ENCODE data around the gene KL.

Gene KL

DNA sequence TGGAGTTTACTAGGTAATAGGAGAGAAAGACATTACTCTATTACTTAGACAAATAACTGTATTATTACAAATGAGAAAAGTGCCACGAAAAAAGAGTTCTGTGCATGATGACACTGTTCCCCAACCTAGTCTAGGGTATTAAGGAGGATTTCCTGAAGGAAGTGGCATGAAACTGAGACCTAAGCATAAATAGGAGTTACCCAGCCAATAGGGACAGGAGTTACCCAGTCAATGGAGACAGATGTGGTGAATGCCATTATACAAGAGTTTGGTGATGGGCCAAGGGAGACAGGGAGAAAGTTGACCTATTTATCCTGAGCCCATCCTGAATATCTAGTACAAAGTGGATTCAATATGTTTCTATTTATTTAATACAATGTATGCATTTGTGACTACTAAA lies 65.4 kb downstream of the KL start:
- DNase-seq (ENCODE audit: low read depth) = no peak

DNA sequence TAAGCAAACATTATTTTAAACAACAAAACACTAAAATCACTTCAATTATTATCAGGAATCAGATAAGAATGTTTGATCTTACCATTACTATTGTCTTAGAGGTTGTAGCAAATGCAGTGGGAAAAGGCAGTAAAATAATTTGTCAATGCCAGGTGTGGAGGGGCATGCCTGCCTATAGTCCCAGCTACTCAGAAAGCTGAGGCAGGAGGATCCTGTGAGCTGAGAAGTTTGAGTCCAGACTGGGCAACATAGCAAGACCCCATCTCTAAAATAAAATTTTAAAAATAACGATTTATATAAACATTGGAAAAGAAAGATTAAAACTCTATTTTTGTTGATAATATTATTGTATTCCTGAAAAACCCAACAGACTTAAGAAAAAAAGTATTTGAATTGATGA lies 66.8 kb downstream of the KL start:
- no peak for DNase-seq (ENCODE audit: low read depth)

DNA sequence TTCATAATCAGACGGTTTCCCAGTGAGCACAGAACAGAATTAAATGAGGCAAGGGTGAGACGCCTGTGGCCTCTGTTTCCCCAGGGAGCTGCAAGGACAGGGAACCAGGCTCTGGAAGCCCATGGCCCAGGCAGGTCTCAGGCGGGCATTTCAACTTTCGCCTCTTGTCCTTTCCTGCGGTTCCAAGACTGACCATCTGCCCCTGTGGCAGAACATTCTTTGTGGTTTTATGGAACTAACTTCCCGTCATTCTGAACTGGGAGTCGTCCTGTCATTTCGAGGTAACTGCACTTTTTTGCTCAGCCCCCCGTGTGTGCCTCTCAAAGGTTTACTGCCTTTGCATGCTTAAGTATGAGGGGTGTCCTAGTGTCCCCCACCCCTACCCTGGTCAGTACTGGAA lies 70.9 kb downstream of the KL start:
- no peak for DNase-seq (ENCODE audit: low read depth)

DNA sequence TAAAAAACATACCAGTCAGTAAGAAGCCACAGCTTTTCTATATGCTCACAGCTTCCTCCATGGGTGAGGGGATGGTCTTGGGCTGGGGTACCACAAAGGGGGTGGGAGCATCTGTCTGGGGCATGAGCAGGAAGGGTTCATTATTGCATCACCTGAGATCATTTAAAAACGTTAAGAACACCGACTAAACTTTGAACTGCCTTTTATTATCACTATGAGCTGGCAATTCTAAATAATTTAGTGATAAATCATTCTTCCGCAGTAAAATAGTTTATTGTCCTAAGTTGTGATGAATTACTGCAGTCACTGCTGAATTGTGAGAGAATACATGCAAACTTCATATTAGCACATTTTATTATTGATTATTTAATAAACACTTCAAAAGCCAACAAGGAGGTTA lies 71.6 kb downstream of the KL start:
- DNase-seq (ENCODE audit: low read depth) = no peak

DNA sequence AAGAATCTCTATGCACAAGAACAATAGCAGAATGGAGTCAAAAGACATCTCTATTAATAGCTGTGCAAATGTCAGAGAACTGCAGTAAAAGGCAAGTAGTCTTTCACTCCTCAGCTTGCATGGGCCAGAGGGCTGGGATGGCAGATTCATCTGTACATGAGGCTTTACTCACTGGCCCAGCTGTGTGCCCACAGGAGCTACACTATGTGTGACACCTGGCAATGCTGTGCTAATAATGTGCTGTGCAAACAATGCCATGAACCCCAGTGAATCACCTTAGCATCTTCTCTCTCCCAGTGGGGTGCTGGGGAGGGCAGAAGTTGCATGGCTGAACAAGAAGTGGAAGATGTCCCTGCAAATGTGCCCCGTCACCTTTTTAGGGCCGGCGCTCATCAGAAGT lies 73.1 kb downstream of the KL start:
- DNase-seq (ENCODE audit: low read depth) = no peak

DNA sequence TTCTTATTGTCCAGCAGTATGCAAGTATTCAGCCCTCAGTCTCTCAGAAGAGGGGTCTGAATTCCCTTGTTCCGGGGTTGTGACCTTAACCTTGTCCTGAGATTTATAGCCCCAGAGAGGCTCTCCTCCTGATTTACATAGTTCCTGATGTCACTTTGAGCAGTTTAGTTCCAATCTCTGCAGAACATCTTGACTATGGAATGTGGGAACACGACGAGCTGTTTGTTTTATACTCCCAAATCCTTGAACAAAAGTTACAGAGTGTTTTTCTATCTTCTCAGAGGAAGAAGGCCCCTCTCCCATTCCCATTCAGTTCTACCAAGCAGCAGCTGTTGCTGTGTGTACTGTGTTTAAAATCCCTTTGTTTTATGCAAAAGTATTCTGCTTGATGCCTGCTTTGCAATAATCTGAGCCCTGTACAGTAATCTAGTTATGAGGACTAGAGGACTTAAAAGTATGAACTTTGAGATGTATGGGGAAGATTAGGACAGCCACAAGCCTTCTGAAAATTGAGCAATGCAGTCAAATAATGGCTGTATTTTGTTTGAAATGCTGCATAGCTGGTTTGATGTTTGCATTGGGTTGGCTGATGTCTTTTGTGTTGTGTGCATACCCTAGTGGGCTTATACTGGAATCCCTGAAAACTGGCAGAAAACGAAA lies 74.7 kb downstream of the KL start:
- no peak for DNase-seq (ENCODE audit: low read depth)

DNA sequence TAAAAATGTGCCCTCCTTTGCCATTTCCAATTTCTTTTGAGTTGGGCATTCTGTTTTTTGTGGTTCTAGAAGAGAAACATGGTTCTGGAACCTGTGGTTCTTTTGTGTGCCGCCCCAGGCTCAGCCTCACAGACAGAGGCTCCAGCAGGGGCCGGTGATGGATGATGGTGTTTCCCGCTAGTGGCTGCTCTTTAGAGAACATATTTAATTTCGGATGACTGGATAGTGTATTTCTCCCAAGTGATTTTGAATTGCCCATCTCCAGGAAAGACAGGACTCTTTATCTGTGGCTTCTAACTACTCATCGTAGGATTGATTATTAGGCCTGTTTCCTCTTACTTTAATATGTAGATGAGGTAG lies 75.2 kb downstream of the KL start:
- no peak for DNase-seq (ENCODE audit: low read depth)

DNA sequence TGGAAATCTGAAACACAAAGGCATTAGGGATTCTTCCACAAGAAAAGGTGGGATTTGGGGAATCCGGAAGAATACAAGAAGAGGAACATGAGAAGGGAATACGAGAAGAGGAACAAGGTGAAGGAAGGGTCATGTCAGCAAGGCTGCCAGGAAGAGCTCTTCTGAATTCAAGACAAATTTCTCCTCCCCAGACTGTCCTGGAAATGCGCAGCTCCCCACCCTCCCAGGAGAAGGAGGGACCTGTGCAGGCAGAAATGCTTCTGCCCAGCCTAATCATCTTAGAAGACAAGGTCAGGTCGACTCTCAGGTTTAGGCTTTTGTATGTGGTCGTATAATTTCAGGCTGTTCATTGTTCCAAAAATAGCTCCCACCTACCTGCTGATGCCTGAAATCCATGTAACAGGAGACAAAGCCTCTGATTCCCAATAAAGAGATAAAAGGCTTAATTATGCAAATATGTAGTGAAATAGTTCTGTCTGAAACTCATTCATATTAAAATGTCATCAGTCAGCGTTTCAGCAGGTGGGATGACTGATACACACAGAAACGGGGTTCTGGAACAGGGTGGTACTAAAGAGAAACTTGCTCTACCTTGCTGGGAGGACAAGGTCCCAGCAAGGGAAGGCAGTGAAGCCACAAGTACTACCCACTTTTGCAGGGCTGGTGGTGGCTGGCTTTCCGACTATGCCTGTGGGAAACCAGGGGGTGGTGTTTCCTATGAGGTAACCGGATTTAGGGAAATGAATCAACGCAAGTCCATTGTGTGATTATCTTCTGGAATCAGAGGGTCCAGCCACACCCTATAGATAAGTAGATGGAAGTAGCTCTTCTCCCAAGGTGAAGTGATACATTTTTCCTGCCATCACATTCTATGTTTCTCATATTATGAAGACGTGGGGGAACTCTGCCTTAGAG lies 76.1 kb downstream of the KL start:
- no peak for DNase-seq (ENCODE audit: low read depth)

DNA sequence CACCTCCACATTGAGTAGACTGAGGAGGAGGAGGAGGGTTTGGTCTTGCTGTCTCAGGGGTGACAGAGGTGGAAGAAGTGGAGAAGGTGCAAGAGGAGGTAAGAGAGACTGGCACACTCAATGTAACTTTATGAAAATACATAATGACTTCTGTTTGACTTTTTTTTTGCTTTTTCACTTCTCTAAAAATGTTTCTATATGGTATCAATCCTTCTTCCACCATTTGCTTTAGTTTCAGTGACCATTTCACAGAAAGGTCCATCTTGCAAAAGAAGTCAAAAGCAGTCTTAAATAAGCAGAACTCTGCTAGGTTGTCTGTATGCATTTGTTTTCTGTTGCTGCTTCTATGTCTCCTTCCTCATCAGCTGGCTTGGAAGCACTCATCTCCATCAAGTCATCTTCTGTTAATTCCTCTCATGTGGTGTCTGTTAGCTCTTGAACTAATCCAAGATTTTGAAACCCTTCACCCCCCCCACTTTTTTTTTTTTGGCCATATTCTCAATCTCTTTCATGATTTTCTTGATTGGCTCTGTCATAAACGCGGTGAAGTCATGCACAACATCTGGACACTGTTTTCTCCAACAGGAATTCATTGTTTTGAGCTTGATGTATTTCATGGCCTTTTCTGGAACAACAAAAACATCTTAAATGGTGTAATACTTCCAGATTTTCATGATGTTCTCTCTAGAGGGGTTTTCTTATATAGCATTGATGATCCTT lies 80.8 kb downstream of the KL start:
- DNase-seq (ENCODE audit: low read depth) = no peak

DNA sequence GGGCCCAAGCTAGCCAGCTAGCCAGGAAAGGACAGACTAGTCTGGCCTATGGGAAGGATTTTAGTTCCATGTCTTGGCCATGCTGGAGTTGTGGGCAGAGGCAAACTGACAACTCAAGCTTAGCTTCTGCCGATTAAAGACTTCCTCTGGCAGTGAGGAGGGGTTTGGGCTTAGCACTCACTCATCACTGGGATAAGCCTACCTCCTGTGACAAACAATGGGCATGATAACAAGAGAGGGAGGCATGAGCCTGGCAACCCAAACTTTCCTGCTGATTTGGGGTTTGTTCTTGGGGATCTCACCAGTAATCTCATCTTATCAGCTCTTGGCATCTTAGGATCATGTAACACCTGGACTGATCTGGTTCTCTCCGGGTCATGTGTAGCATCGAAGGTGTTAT lies 83.6 kb downstream of the KL start:
- DNase-seq (ENCODE audit: low read depth) = no peak

DNA sequence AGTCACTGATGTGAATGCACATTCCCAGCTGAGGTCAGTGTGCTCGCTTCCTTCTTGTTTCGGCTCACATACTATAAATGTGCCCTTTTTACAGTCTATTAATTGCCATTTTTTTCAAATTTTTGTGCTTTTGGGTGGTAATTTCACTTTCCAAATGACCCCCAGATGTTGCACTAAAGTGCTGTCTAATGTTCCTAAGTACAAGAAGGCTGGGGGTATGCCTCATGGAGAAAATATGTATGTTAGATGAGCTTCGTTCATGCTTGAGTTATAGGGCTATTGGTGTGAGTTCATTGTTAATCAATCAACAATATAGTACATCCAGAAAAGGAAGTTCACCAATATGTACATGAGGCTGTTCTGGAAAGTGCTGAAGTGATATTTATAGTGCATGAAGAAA lies 84.7 kb downstream of the KL start:
- DNase-seq (ENCODE audit: low read depth) = no peak

DNA sequence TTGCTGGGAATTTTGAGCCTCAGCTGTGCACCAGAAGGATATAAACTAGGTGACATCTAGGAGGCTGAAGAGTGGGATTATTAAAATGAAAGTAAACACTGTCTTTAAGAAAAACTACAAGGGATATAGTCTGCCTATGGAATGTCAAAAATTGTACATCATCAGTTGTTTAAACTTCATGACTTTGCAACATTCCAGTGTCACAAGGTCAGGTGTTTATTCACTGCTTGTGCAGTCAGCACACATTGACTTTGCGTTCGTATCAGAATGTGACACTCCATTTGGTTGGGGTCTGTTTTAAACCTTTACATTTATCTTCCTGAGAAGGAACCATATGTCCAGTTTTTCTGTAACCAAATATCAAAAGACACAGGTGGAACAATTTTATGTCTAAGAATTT lies 85.6 kb downstream of the KL start:
- no peak for DNase-seq (ENCODE audit: low read depth)

DNA sequence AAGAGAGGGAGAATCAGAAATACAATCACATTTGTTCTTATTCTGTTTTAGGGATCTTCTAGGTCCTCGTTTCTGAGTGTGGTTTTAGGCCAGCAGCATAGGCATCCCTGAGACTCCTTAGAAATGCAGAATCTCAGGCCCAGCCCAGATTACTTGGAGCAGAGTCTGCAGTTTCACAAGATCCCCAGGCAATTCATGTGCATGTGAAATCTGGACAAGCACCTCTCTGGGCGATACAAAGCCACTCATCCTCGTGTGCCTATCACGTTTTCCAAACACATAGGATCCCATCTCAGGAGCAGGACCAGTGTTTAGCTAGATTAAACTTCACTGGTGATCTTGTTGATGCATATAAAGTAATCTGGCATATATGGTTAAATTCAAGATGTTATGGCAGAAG lies 87.2 kb downstream of the KL start:
- DNase-seq (ENCODE audit: low read depth) = no peak

DNA sequence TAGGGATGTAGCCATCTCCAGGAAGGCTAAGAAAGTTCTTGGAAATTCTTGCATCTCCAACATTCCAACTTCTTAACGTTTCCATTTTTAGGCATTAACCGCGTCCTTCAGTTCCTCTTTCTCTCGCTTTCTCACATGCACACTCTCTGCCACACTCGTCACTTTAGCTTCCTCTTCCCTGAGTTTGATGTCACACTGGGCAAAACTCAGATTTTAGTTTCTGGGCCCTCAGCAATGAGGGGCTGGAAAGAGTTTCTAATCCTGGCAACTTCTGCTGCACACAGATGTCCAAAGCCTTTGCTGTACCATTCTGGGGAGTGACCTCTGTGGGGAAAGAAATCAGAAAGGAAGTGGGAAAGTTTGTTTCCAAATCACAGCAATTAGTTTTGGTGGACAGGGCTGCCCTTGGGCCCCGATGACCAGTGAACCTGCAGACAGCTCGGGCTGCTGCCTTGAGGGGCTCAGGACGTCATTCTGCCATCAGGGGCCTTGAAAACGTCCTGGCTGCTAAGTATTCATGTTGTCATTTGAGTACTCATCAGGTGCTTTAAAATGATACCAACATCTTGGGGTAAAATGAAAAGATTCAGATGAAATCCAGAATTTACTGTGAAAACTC lies 89.3 kb downstream of the KL start:
- no peak for DNase-seq (ENCODE audit: low read depth)

DNA sequence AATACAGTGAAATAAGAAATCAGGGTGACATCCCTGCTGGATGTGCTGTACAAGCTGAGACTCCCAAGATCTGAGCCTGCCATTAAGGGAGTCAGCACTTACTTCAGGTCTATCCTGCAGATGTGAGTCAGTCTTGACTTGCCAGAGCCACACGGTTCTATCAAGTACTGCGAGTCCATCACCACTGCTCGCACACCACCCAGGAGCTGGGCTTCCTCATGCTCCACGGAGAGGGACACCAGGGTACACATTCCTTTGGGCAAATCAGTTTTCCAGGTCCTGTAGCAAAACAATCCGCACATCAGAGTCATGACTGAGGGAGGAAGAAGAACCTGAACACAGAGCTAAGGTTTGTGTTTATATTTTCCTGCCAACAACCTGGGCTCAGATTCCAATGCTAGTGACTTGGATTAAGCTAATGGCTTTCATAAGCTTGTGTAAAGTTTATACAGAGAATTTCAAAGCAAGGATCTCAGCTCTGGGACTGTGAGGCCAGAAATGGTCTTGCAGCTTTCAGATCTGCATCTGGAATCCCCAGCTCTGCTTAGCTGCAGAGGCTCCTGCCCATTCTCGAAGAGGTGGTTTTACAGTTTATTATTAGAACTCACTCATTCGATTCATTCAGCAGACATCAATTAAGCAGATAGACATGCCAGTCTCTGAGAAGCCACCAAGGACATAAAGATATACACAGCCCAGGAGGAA lies 90.6 kb downstream of the KL start:
- DNase-seq (ENCODE audit: low read depth) = no peak

DNA sequence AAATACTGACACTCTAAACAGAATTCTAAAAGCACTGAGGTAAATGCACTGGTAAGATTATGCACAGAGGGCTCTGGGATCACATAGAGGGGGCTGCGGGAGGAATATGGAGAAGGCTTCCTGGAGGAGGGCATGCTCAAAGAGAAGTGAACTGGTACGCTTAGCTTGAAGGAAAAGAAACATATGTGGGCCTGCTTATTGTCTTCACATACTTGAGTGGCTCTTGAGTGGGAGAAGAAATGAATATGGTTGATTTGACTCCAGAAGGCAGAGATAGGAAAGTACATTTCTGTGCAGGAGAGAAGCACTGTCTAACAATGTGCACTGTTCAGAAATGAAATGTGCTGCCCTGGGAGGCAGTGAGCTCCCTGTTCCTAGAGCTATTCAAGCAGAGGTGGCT lies 91.1 kb downstream of the KL start:
- no peak for DNase-seq (ENCODE audit: low read depth)

DNA sequence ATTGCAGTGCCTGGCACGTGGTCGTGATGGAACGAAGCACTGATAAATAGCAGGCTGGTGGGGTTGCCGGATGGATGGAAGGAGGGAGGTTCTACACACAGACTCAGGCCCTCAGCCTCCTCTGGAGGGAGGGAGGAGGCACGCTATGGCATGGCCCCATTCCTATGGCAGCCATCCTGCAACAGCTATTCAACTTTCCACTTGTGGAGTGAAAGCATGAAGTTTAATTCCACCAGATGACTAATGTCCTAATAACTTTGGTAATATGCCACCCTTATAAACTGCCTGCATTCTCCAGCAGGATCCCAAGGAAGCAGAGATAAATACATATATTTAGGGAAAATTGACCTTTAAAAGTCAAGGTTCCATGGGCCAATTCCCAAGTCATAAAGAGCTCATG lies 92.4 kb downstream of the KL start:
- no peak for DNase-seq (ENCODE audit: low read depth)

DNA sequence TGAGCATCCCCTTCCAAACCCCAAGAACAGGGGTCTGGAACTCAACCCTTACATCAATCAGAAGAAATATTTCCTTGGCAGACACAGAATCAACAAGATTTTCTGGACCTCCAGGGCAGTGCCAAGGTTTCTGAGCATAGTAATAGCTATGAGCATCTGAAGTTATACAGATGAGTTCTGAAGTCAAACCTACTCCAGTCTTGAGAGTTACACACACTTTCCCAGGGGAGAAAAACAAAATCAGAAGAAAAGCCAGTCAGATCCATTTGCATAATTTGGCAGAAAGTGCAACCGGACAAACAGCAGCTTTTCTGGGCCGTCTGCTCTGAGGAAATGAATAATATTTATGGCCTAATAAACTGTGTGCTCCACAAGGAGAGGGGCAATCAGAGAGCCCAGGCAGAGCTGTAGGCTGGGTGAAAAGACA lies 93.1 kb downstream of the KL start:
- DNase-seq (ENCODE audit: low read depth) = no peak

DNA sequence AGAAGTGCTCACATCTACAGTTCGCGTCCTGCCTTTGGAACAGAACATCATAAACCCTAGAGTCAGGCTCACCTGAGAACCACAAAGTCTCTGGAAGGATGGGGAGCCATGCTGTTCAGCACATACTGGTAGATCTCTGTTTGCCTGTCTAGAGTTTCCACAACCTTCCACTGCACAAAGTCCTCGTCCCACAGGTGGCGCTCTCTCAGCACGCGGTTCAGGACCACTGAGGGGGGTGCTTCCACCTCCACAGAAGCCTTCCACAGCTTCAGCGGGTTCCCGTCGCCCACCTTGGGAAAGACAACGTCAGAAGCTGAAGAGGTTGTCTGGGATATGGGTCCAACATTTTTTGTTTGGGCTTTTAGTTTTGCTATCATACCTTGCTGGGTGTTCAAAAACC lies 93.6 kb downstream of the KL start:
- no peak for DNase-seq (ENCODE audit: low read depth)

DNA sequence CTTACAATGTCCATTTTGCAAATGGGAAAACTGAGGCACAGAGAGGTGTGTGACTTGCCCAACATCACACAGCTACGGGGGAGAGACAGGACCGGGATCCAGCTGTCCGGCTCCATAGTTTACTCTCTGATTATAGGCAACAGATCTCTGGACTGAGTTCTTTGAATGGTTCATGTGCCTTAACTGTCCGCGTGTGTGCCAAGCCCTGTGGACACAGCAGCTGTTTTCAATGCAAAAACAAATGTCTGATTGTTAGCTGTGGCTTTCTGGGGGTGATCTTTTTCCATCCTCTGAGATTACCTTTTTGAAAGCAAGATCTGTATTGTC lies 94.1 kb downstream of the KL start:
- DNase-seq (ENCODE audit: low read depth) = no peak

DNA sequence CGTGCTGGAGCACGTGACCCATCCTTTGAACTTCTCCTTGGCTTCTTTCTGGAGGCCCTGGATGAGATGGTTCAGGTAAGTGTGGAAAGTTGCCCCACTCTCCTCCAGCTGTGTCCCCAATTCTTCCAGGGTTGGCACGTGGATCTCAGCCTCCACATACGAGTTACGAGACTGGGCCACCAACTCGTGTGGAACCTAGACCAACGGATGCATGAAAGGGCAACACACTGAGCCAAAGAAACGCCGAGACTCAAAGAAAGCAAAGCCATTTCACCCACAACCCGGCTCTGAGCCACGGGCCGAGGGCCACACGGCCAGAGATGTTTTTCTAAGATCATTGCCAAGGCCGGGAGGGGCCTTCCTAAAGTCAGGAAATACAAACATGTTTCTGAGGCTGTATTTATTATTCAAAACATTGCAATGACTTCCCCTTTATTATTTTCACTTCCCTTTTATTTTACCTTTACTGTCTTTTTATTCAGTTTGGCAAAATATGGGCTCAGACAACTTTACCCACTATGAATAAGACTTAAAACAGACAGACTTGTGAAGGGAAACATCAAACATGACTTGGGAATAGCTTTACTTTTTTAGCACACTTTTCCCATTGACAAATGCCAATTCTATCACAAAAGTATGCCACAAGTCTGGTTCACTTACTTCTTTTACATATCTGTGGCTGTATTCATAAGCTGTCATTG lies 94.6 kb downstream of the KL start:
- DNase-seq (ENCODE audit: low read depth) = no peak
